Measurements from ENCODE around the gene SLC35F1. TPM values are rescaled to one million over a fixed set of nuclear protein-coding genes. Genes with fewer than 3 reads are reported as not detected.

Gene SLC35F1
- total and polyA plus RNA-seq, 2 donors = 0.14 TPM

DNA sequence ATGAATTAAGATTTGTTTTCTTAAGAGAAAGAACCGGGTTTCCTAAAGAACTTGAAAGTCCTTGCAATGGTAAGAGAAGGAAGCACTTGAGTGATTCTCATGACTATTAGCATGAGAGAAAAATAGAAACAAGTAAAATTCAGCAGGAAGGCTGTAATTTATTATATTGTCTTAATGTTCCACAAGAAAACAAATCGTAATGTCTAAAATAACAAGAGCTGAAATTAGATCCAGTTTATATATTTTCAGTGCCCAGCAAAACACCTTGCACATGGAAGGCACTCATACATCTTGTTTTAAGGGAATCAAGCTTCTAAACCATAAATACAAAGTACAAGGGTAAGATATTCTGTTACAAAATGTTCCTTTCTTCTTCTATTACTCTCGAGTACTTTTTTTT, 411.6 kb downstream of the SLC35F1 start:
- WGBS = 47% methylated on average over 3 of the region's 3 CpGs
- H3K27me3 ChIP-seq (ENCODE audit: control insufficient read depth in 2 of 2, insufficient read depth in 1 of 2, low read length in 1 of 2) = no peaks in the 10 kb centered on the region
- no peak overlapping the region for H3K27ac ChIP-seq (ENCODE audit: low read depth in 1 of 2, low read length in 1 of 2)
- H3K4me1 ChIP-seq (ENCODE audit: control insufficient read depth in 2 of 2, insufficient read depth in 2 of 2, low read length in 2 of 2) = no peaks in the 10 kb centered on the region
- no peaks in the 10 kb centered on the region for H3K9me3 ChIP-seq (ENCODE audit: control insufficient read depth in 2 of 2, insufficient read depth in 1 of 2, low read length in 1 of 2)
- H3K4me3 ChIP-seq (ENCODE audit: low read length in 2 of 2) = no peak overlapping the region
- no peaks in the 10 kb centered on the region for H3K36me3 ChIP-seq (ENCODE audit: control insufficient read depth in 2 of 2, insufficient read depth in 2 of 2, low read length in 1 of 2)
- no peak for DNase-seq (ENCODE audit: low read depth in 6 of 9, low spot score in 9 of 9)

GRCh38 chr6:118319416-118319815, 412.4 kb downstream of the SLC35F1 start:
- Histone ChIP-seq H3K4me3 (ENCODE audit: low read length in 2 of 2) (no peak overlapping the region), H3K4me1 (ENCODE audit: control insufficient read depth in 2 of 2, insufficient read depth in 2 of 2, low read length in 2 of 2) (no peaks in the 10 kb centered on the region), H3K27ac (ENCODE audit: low read depth in 1 of 2, low read length in 1 of 2) (no peak overlapping the region), H3K9me3 (ENCODE audit: control insufficient read depth in 2 of 2, insufficient read depth in 1 of 2, low read length in 1 of 2) (no peaks in the 10 kb centered on the region), H3K27me3 (ENCODE audit: control insufficient read depth in 2 of 2, insufficient read depth in 1 of 2, low read length in 1 of 2) (no peaks in the 10 kb centered on the region), H3K36me3 (ENCODE audit: control insufficient read depth in 2 of 2, insufficient read depth in 2 of 2, low read length in 1 of 2) (no peaks in the 10 kb centered on the region)
- no peak for DNase-seq (ENCODE audit: low read depth in 6 of 9, low spot score in 9 of 9)
- 95% methylated on average over 3 of the region's 3 CpGs for WGBS

DNA sequence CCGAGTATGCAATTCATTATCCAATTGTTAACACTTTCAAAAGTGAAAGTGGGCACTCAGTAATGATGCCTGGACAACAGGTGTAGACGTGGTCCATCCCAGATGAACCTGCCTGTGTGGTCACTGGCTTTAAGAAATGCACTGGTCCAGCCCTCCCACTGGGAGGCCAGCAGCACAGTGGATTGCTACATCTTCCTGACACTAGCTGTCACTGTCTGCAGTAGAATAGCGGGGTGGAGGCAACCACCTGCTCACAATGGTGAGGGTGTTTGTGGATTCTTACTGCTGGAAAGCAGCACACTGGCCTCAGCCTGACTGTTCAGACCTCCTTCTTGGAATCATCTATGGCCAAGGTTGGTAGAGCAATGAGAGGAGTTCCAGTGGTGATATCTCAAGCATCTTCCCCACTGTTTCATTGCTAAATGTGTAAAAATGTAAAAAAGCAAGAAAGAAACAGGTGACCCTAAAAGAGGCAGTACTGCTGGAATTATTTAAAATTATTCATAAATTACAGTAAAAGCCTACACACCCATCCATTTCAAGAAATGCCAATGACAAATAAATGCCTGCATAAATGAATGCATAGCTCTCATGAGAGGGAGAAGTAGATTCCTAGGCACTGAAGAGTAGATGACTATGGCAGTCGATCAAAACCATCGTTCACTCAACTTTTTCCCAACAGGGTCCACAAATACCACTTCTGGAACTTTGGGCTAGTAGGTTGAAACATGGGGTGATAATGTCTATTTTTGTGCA, 413.0 kb downstream of the SLC35F1 start:
- H3K27ac ChIP-seq (ENCODE audit: low read depth in 1 of 2, low read length in 1 of 2) = no peak overlapping the region

GRCh38 chr6:118320652-118321051, 413.6 kb downstream of the SLC35F1 start:
- H3K27ac ChIP-seq (ENCODE audit: low read depth in 1 of 2, low read length in 1 of 2) = no peak overlapping the region
- H3K36me3 ChIP-seq (ENCODE audit: control insufficient read depth in 2 of 2, insufficient read depth in 2 of 2, low read length in 1 of 2) = no peaks in the 10 kb centered on the region
- WGBS = 93% methylated on average over 2 of the region's 2 CpGs
- no peaks in the 10 kb centered on the region for H3K27me3 ChIP-seq (ENCODE audit: control insufficient read depth in 2 of 2, insufficient read depth in 1 of 2, low read length in 1 of 2)
- H3K4me1 ChIP-seq (ENCODE audit: control insufficient read depth in 2 of 2, insufficient read depth in 2 of 2, low read length in 2 of 2) = no peaks in the 10 kb centered on the region
- H3K4me3 ChIP-seq (ENCODE audit: low read length in 2 of 2) = no peak overlapping the region
- no peak for DNase-seq (ENCODE audit: low read depth in 6 of 9, low spot score in 9 of 9)
- H3K9me3 ChIP-seq (ENCODE audit: control insufficient read depth in 2 of 2, insufficient read depth in 1 of 2, low read length in 1 of 2) = no peaks in the 10 kb centered on the region

More for the DNA sequence above, 413.0 kb downstream of the SLC35F1 start:
- no peak overlapping the region for H3K4me3 ChIP-seq (ENCODE audit: low read length in 2 of 2)
- H3K36me3 ChIP-seq (ENCODE audit: control insufficient read depth in 2 of 2, insufficient read depth in 2 of 2, low read length in 1 of 2) = no peaks in the 10 kb centered on the region
- no peaks in the 10 kb centered on the region for H3K27me3 ChIP-seq (ENCODE audit: control insufficient read depth in 2 of 2, insufficient read depth in 1 of 2, low read length in 1 of 2)
- WGBS = 91% methylated on average over 5 of the region's 5 CpGs
- no peaks in the 10 kb centered on the region for H3K9me3 ChIP-seq (ENCODE audit: control insufficient read depth in 2 of 2, insufficient read depth in 1 of 2, low read length in 1 of 2)
- no peak for DNase-seq (ENCODE audit: low read depth in 6 of 9, low spot score in 9 of 9)
- no peaks in the 10 kb centered on the region for H3K4me1 ChIP-seq (ENCODE audit: control insufficient read depth in 2 of 2, insufficient read depth in 2 of 2, low read length in 2 of 2)

- H3K4me3 ChIP-seq (ENCODE audit: low read length in 2 of 2) = no peak overlapping the region
- no peak overlapping the region for H3K27ac ChIP-seq (ENCODE audit: low read depth in 1 of 2, low read length in 1 of 2)
- DNase-seq (ENCODE audit: low read depth in 6 of 9, low spot score in 9 of 9) = no peak
- no peaks in the 10 kb centered on the region for H3K4me1 ChIP-seq (ENCODE audit: control insufficient read depth in 2 of 2, insufficient read depth in 2 of 2, low read length in 2 of 2)
- H3K9me3 ChIP-seq (ENCODE audit: control insufficient read depth in 2 of 2, insufficient read depth in 1 of 2, low read length in 1 of 2) = no peaks in the 10 kb centered on the region
- 85% methylated on average over 5 of the region's 5 CpGs for WGBS
- no peaks in the 10 kb centered on the region for H3K36me3 ChIP-seq (ENCODE audit: control insufficient read depth in 2 of 2, insufficient read depth in 2 of 2, low read length in 1 of 2)
- no peaks in the 10 kb centered on the region for H3K27me3 ChIP-seq (ENCODE audit: control insufficient read depth in 2 of 2, insufficient read depth in 1 of 2, low read length in 1 of 2)
These were observed 417.1 kb downstream of the SLC35F1 start for GRCh38 chr6:118324116-118324515.

- Histone ChIP-seq H3K36me3 (ENCODE audit: control insufficient read depth in 2 of 2, insufficient read depth in 2 of 2, low read length in 1 of 2) (no peaks in the 10 kb centered on the region), H3K27ac (ENCODE audit: low read depth in 1 of 2, low read length in 1 of 2) (no peak overlapping the region), H3K4me1 (ENCODE audit: control insufficient read depth in 2 of 2, insufficient read depth in 2 of 2, low read length in 2 of 2) (no peaks in the 10 kb centered on the region), H3K27me3 (ENCODE audit: control insufficient read depth in 2 of 2, insufficient read depth in 1 of 2, low read length in 1 of 2) (no peaks in the 10 kb centered on the region), H3K4me3 (ENCODE audit: low read length in 2 of 2) (no peak overlapping the region), H3K9me3 (ENCODE audit: control insufficient read depth in 2 of 2, insufficient read depth in 1 of 2, low read length in 1 of 2) (no peaks in the 10 kb centered on the region)
- no peak for DNase-seq (ENCODE audit: low read depth in 6 of 9, low spot score in 9 of 9)
- 89% methylated on average over 10 of the region's 10 CpGs for whole genome bisulfite sequencing
These were observed 418.3 kb downstream of the SLC35F1 start for GRCh38 chr6:118325220-118325860.

DNA sequence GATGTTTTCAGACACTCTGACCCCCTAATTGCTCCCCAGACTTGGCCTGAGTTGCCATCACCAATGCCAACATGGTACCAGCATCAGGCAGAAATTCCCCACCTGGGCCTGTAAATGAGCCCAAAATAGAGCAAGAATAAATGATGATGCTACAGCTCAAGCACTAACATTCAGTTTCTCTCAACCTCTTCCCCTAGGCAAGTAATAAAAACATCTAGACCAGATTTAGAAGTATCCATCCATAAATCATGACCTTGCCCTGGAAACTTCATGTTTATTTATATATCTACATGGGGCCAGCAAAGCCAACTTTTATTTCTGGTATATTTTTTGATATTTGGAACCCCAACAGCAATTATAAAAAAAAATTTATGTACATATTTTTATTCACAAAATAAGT, 419.6 kb downstream of the SLC35F1 start:
- Histone ChIP-seq H3K9me3 (ENCODE audit: control insufficient read depth in 2 of 2, insufficient read depth in 1 of 2, low read length in 1 of 2) (no peaks in the 10 kb centered on the region), H3K27ac (ENCODE audit: low read depth in 1 of 2, low read length in 1 of 2) (no peak overlapping the region), H3K4me3 (ENCODE audit: low read length in 2 of 2) (no peak overlapping the region), H3K36me3 (ENCODE audit: control insufficient read depth in 2 of 2, insufficient read depth in 2 of 2, low read length in 1 of 2) (no peaks in the 10 kb centered on the region), H3K4me1 (ENCODE audit: control insufficient read depth in 2 of 2, insufficient read depth in 2 of 2, low read length in 2 of 2) (no peaks in the 10 kb centered on the region), H3K27me3 (ENCODE audit: control insufficient read depth in 2 of 2, insufficient read depth in 1 of 2, low read length in 1 of 2) (no peaks in the 10 kb centered on the region)
- DNase-seq (ENCODE audit: low read depth in 6 of 9, low spot score in 9 of 9) = no peak

DNA sequence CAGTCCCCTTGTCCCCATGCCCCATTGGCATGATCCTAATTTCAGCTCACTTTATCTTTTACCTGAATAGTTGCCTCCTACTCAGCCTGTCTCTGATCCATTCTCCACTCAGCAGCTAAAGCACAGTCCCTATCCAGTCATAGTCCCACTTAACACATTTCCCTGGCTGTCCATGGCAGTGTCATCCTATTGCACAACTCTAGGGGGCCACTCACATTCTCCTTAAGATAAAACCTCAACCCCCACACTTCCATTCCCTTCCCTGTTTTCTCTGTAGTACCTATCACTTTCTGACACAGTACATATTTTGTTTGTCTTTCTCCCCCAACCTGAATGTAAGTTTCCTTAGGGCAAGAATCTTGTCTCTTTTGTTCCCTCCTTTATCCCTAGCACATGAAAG, 420.2 kb downstream of the SLC35F1 start:
- no peak for DNase-seq (ENCODE audit: low read depth in 6 of 9, low spot score in 9 of 9)
- Histone ChIP-seq H3K27ac (ENCODE audit: low read depth in 1 of 2, low read length in 1 of 2) (no peak overlapping the region), H3K36me3 (ENCODE audit: control insufficient read depth in 2 of 2, insufficient read depth in 2 of 2, low read length in 1 of 2) (no peaks in the 10 kb centered on the region), H3K27me3 (ENCODE audit: control insufficient read depth in 2 of 2, insufficient read depth in 1 of 2, low read length in 1 of 2) (no peaks in the 10 kb centered on the region), H3K4me3 (ENCODE audit: low read length in 2 of 2) (no peak overlapping the region), H3K4me1 (ENCODE audit: control insufficient read depth in 2 of 2, insufficient read depth in 2 of 2, low read length in 2 of 2) (no peaks in the 10 kb centered on the region), H3K9me3 (ENCODE audit: control insufficient read depth in 2 of 2, insufficient read depth in 1 of 2, low read length in 1 of 2) (no peaks in the 10 kb centered on the region)

DNA sequence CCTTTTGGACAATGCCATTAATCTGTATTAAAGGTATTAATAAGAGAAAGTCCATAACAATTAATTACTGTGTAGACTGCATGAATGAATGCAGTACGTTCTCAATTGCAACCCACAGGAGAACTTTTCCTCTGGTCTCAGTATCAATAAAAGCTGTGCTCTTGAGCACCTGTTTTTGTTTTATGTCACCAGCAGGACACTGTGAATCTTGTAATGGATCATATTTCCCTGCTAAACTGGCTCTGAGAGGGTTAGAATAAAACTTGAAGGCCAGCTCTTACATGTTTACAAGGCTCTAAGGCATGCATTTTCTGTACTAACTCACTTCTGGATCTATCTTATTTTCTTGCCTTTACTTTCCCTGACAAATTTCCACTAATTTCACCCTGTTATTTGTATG, 426.7 kb downstream of the SLC35F1 start:
- no peak overlapping the region for H3K4me3 ChIP-seq (ENCODE audit: low read length in 2 of 2)
- H3K27me3 ChIP-seq (ENCODE audit: control insufficient read depth in 2 of 2, insufficient read depth in 1 of 2, low read length in 1 of 2) = no peaks in the 10 kb centered on the region
- no peaks in the 10 kb centered on the region for H3K4me1 ChIP-seq (ENCODE audit: control insufficient read depth in 2 of 2, insufficient read depth in 2 of 2, low read length in 2 of 2)
- no peaks in the 10 kb centered on the region for H3K9me3 ChIP-seq (ENCODE audit: control insufficient read depth in 2 of 2, insufficient read depth in 1 of 2, low read length in 1 of 2)
- no peak overlapping the region for H3K27ac ChIP-seq (ENCODE audit: low read depth in 1 of 2, low read length in 1 of 2)
- DNase-seq (ENCODE audit: low read depth in 6 of 9, low spot score in 9 of 9) = no peak
- H3K36me3 ChIP-seq (ENCODE audit: control insufficient read depth in 2 of 2, insufficient read depth in 2 of 2, low read length in 1 of 2) = no peaks in the 10 kb centered on the region
- 95% methylated on average over 1 of the region's 1 CpG for WGBS

Measured in thymus (tissue), 11 donors.